Measurements from ENCODE around the gene TNS1. TPM values are rescaled to one million over a fixed set of nuclear protein-coding genes. Genes with fewer than 3 reads are reported as not detected.
A peak's percentile ranks its signal among the peaks of the same experiment; 100 is the strongest.

Gene TNS1
- polyA plus RNA-seq, 3 donors, result 0.26 to 1.6 (median 1.5) TPM

DNA sequence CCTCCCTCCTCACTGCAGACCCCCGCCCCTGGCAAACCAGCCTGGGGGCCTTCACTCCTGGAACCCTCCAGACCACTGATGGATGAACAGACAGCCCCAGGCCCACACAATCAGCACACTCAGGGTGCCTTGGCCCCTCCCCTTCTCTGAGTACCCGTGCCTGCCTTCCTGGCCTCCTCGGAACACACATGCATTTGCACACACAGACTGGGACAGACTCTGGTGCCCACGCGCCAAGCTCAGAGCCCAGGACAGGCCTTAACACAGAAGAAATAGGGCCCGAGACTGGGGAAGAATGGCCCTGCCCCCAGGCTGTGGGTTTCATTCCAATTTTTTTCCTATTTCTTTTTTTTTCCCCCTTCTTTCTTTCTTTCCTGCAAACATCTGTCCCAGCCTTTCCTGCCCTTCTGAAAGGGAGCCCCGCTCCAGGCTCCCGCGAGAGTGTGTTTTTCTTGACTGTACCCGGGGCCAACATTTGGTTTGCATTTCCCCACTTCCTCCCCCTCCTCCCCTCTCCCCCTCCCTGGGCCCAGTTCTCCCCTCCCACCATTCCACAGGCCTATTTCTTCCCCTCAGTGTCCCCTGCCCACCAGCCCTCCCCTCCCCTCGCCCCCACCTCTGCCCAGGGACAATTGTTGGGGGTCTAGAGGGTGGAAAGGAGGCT lies 618 bp upstream of the TNS1 start:
- Histone ChIP-seq H3K27me3 (ENCODE audit: control insufficient read depth in 2 of 2, insufficient read depth in 2 of 2, low read length in 2 of 2) (no peaks in the 10 kb centered on the region), H3K79me2 (ENCODE audit: insufficient read depth, low read length) (peaks cover 4% of the 10 kb centered on the region), H3K4me1 (ENCODE audit: control insufficient read depth in 1 of 2, insufficient read depth in 2 of 2, low read length in 2 of 2) (peaks cover 23 to 32% of the 10 kb centered on the region in 2 donors), H3K36me3 (replicated peaks in 1 of 2; ENCODE audit: control insufficient read depth in 1 of 2, insufficient read depth in 2 of 2, low read length in 2 of 2) (no peaks in the 10 kb centered on the region), H2AFZ (ENCODE audit: insufficient read depth, low read depth, low read length, poor library complexity, severe bottlenecking) (peak overlapping the region; percentile 38), H3K4me2 (replicated peaks; ENCODE audit: extremely low read depth, low read length, poor library complexity, severe bottlenecking) (peak overlapping the region; percentile 6), H3K9ac (ENCODE audit: insufficient read depth, low read length, poor library complexity, severe bottlenecking) (peak overlapping the region; percentile 34), H3K4me3 (replicated peaks in 1 of 3; ENCODE audit: low read depth in 2 of 3, low read length in 3 of 3) (peak overlapping the region in 1 of 3 experiments; percentile 26), H4K20me1 (ENCODE audit: insufficient read depth, low read length) (no peaks in the 10 kb centered on the region), H3K27ac (ENCODE audit: low read depth in 1 of 2, low read length in 2 of 2) (peak overlapping the region in 1 of 2 donors; percentile 20), H3K9me3 (replicated peaks in 1 of 2; ENCODE audit: control insufficient read depth in 1 of 2, insufficient read depth in 1 of 2, low read length in 2 of 2) (no peaks in the 10 kb centered on the region)
- H3K4me1 Mint-ChIP-seq, result peaks cover 34% of the 10 kb centered on the region
- H3K27ac Mint-ChIP-seq, result peak overlapping the region in 2 of 7 donors; percentile 23 to 68
- intact Hi-C loops (cut with micrococcal nuclease), result no loop called here
- H3K27me3 Mint-ChIP-seq (ENCODE audit: low read depth in 3 of 3), result peaks cover 2 to 4% (median 3%) of the 10 kb centered on the region in 3 donors
- no peak for DNase-seq
- TF ChIP-seq, protein P1, sequence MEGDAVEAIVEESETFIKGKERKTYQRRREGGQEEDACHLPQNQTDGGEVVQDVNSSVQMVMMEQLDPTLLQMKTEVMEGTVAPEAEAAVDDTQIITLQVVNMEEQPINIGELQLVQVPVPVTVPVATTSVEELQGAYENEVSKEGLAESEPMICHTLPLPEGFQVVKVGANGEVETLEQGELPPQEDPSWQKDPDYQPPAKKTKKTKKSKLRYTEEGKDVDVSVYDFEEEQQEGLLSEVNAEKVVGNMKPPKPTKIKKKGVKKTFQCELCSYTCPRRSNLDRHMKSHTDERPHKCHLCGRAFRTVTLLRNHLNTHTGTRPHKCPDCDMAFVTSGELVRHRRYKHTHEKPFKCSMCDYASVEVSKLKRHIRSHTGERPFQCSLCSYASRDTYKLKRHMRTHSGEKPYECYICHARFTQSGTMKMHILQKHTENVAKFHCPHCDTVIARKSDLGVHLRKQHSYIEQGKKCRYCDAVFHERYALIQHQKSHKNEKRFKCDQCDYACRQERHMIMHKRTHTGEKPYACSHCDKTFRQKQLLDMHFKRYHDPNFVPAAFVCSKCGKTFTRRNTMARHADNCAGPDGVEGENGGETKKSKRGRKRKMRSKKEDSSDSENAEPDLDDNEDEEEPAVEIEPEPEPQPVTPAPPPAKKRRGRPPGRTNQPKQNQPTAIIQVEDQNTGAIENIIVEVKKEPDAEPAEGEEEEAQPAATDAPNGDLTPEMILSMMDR (IDR thresholded peaks at IDR 0.05), result no peak
- peak overlapping the region; percentile 51 to 54 for H3K4me3 Mint-ChIP-seq
- H3K36me3 Mint-ChIP-seq, result peaks cover 0 to 5% of the 10 kb centered on the region in 2 donors
- WGBS (ENCODE audit: insufficient coverage), result 31% methylated on average over 8 of the region's 11 CpGs
- no peaks in the 10 kb centered on the region for H3K9me3 Mint-ChIP-seq

DNA sequence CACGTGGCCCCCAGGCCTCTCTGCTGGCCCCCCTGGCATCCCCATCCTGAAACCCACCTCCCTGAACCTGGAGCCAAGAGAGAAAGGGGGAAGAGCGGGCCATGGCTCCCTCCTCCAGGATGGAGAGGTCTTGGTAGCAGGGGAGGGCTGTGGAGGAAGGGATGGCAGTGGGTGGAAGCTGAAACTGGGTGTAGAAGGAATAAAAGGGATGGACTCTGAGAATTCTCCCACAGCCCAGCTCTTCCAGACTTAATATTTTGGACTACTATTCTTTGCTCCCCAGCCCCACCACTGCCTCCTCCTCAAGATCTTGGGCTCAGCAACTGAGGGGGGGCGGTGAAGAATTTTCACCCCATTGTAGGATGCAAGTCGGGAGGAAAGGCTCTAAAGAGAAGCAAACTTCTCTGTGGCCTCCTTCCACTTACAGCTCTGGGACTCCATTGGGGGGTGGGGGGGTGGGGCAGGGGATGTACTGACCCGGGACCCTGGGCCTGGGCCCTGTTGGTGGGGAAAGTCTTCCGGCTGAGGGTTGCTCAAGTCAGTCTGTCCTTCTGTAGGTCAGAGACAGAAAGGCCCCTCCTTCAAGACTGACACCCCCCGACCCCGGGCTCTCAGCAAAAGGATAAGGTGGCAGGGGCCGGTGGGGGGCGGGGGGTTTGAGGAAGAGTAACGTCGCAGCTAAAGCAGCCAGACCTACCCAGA lies 501 bp downstream of the TNS1 start:
- intact Hi-C loops (cut with micrococcal nuclease), result no loop called here
- no peaks in the 10 kb centered on the region for H3K9me3 ChIP-seq (replicated peaks in 1 of 2; ENCODE audit: control insufficient read depth in 1 of 2, insufficient read depth in 1 of 2, low read length in 2 of 2)
- H3K4me1 ChIP-seq (ENCODE audit: control insufficient read depth in 1 of 2, insufficient read depth in 2 of 2, low read length in 2 of 2), result peaks cover 23 to 32% of the 10 kb centered on the region in 2 donors
- no peak overlapping the region for H3K4me3 ChIP-seq (replicated peaks in 1 of 3; ENCODE audit: low read depth in 2 of 3, low read length in 3 of 3)
- peaks cover 4% of the 10 kb centered on the region for H3K79me2 ChIP-seq (ENCODE audit: insufficient read depth, low read length)
- no peak overlapping the region for H3K9ac ChIP-seq (ENCODE audit: insufficient read depth, low read length, poor library complexity, severe bottlenecking)
- H3K36me3 ChIP-seq (replicated peaks in 1 of 2; ENCODE audit: control insufficient read depth in 1 of 2, insufficient read depth in 2 of 2, low read length in 2 of 2), result no peaks in the 10 kb centered on the region
- H3K27me3 ChIP-seq (ENCODE audit: control insufficient read depth in 2 of 2, insufficient read depth in 2 of 2, low read length in 2 of 2), result no peaks in the 10 kb centered on the region
- H3K36me3 Mint-ChIP-seq, result peaks cover 0 to 3% of the 10 kb centered on the region in 2 donors
- H3K27ac Mint-ChIP-seq, result no peak overlapping the region
- peaks cover 2 to 4% (median 2%) of the 10 kb centered on the region in 3 donors for H3K27me3 Mint-ChIP-seq (ENCODE audit: low read depth in 3 of 3)
- H4K20me1 ChIP-seq (ENCODE audit: insufficient read depth, low read length), result no peaks in the 10 kb centered on the region
- TF ChIP-seq, protein P1 (IDR thresholded peaks at IDR 0.05), result no peak
- H3K4me2 ChIP-seq (replicated peaks; ENCODE audit: extremely low read depth, low read length, poor library complexity, severe bottlenecking), result no peak overlapping the region
- H3K9me3 Mint-ChIP-seq, result no peaks in the 10 kb centered on the region
- WGBS (ENCODE audit: insufficient coverage), result no CpG with 5 or more reads among the region's 12 CpGs
- no peak overlapping the region for H3K4me3 Mint-ChIP-seq
- H2AFZ ChIP-seq (ENCODE audit: insufficient read depth, low read depth, low read length, poor library complexity, severe bottlenecking), result no peak overlapping the region
- H3K4me1 Mint-ChIP-seq, result peaks cover 34% of the 10 kb centered on the region
- no peak overlapping the region for H3K27ac ChIP-seq (ENCODE audit: low read depth in 1 of 2, low read length in 2 of 2)
- no peak for DNase-seq

Measured in CD14-positive monocyte (primary cell).